GM21737 (cell line): ENCODE data around the gene MARS1.

ENCODE experiments used
- ATAC-seq: cut with Tn5 transposase; IDR thresholded peaks from one replicate; pipeline ENCODE4 v1.9.1; 2021; ENCODE audit warnings: mild to moderate bottlenecking, moderate library complexity; ENCODE audit not compliant: unreplicated experiment

Gene MARS1

DNA sequence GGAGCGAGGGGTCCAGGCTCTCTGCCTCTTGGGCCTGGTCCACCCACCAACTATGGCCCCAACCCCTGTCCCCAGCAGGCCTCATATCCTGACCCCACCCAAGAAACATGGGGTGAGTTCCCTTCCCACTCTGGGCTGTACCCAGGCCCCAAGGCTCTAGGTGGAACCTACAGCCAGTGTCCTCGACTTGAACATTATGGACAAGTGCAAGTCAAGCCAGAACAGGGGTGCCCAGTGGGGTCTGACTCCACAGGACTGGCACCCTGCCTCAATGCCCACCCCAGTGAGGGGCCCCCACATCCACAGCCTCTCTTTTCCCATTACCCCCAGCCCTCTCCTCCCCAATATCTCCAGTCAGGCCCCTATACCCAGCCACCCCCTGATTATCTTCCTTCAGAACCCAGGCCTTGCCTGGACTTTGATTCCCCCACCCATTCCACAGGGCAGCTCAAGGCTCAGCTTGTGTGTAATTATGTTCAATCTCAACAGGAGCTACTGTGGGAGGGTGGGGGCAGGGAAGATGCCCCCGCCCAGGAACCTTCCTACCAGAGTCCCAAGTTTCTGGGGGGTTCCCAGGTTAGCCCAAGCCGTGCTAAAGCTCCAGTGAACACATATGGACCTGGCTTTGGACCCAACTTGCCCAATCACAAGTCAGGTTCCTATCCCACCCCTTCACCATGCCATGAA lies 16.8 kb upstream of the MARS1 start:
- ATAC-seq, result no peak

DNA sequence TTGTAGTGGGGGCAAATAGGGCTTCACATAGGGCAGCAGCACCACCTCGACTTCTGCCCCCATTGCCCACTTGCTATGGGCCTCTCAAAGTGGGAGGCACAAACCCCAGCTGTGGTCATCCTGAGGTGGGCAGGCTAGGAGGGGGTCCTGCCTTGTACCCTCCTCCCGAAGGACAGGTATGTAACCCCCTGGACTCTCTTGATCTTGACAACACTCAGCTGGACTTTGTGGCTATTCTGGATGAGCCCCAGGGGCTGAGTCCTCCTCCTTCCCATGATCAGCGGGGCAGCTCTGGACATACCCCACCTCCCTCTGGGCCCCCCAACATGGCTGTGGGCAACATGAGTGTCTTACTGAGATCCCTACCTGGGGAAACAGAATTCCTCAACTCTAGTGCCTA lies 16.2 kb upstream of the MARS1 start:
- ATAC-seq, result no peak

DNA sequence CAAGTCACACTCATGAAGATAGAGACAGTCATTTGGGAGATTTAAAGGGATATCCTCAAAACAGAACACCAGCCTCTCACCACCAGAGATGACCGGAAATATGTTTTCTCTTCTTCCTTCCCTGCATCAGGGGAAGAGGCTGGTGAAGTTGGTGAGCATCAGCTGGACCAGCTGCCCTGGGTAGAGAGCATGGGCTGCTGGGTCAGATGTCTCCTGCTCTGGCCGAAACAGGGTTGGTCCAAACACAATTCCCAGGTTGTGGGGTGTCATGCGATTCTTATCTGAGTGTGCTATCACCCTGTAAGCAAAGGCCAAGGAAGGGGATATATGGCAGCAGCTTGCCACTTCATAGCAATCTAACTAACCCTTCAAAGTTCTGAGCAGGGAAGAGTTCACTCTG lies 15.5 kb upstream of the MARS1 start:
- ATAC-seq, result no peak

DNA sequence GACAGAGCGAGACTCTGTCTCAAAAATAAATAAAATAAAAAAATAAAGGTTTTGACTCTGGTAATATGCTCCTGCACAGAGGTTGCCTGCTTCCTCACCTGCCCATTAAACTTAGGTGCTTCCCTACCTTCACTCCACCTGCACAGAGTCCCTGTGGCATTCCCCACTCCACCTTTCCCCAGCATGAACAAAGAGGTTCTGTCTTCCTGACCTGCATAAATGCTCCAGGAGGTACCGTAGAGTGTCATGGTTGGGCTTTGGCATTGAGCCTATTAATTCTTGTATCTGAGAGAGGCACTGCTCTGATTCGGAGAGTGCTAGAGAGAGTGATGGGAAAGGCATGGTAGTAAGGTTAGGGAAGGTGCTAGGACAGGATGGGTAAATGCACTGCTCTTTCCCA lies 14.5 kb upstream of the MARS1 start:
- ATAC-seq, result no peak

DNA sequence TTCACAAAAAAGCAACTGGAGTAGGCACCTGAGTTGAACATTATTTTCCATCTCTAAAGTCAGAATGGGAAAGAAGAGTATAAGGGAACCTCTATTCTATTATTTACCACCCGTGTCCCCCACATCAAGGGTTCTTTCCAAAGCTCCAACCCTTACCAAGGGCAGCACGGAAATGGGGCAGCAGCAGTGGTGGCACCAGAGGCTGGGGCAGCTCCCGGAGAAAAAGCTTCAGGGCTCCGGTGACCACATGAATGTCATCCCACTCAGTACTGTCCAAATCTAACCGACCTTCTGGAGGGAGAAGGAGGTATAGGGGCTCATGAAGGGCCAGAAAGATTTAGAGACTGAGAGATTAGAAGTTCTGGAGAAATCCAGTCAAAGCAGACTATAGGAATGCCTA lies 14.0 kb upstream of the MARS1 start:
- no peak for ATAC-seq

DNA sequence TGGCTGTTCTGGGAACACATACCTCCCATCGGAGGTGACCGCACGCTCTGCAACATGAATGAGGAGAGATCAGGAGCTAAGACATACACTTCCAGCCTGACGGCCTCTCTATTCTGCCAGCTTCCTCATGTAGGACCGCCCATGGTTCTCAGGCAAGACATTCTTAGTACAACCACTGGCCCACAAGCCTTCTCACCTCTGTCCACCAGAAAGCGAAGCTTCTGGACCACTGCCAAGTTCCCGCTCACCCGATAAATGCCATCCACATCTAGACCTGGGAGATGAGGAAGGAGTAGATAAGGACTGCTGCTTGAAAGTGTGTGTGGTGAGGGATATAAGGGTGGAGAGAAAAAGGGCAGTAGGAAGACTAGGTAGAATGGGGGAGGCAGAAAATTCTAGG lies 13.4 kb upstream of the MARS1 start:
- ATAC-seq, result no peak

DNA sequence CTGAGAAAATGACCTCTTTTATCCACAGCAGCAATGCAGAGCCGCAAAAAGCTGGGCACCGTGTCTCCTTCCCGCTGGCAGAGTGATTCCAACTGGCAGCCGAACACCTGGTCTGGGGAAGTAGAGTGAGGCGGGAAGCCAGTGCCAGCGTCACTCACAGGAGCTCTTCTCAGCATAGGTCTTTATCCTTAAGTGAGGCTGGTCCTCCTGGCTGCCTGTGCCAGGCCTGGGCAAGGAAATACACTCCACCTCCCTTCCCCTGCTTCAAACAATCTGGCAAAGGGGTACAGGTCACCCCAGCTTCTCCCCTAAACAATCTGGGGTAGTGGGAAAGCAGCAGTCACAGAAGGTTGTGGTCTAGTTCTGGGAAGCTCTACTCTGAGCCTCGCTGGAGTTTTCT lies 13.0 kb upstream of the MARS1 start:
- no peak for ATAC-seq

DNA sequence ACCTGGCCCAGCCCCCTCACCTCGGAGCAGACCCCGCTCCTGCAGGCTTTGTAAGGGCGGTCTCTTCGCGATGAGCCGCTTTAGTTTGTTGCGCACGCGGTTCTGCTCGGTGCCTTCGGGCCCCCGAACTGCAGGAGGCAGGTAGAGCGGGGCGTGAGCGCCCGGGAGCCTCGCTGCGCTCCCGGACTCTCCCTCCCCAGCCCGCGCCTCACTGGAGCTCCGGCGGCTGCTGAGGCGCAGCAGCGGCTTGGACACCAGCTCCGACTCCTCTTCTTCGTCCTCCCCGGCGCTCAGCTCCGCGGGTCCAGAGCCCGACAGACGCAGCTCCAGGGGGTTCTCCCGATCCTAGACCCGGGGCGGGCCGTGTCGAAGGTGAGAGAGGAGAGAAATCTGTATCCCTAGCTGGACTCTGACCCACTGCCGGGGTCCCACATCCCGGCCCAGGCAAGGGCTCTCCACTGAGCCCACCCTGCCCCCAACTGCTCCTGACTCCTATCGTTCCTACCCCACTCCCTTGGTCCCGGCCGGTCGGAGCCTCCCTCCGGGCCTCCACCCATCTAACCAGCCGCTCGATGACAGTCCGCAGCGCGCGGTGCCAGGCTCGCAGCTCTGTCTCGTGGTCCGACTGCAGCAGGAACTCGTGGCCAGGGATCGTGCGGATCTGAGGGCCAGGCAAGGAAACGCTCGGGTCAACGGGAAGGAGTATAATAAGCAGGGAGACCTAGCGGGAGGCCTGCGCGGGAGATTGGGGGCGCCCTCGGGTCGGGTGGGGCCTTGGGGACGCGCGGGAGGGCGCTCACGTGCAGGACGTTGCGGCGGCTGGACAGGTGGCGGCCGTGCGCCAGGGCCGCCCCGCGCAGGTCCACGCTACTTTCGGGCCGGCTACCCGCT lies 12.4 kb upstream of the MARS1 start:
- no peak for ATAC-seq

DNA sequence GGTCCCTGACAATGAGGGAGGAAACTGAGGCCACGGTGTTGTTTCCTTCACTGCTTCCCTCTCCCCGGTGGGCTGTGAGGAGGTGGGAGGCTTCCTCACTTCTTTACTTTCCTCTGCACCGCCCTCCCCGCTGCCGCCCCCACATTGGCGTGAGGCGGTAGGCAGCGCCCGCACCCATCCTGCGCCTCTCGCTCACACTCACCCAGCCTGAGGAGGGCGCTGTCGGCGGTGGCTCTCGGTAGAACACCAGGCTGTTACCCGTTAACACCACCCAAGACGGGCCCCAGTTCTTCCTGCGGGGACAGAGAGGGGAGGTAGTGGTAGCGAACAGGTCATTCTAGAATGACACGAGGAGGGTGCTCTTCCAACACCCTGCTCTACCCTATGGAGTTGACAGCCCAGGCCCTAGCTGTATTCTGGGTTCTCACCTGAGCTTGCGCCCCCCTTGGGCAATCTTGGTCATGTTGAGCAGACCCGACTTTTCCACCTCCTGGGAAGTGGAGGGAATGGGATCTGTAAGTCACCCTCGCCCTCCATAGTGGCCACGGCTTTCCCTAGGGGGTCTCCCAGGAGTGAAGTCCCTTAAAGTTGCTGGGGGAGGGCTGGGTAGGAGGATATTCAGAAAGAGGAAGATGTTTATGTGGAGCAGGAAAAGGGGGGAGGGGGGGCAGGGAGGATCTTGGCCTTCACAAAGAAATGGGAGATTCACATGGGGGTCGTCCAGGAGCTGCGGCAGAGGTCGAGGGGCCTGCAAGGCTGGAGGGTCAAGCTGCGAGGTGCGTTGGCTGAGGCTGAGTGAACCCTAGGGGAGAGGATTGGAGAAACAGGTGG lies 11.5 kb upstream of the MARS1 start:
- no peak for ATAC-seq

DNA sequence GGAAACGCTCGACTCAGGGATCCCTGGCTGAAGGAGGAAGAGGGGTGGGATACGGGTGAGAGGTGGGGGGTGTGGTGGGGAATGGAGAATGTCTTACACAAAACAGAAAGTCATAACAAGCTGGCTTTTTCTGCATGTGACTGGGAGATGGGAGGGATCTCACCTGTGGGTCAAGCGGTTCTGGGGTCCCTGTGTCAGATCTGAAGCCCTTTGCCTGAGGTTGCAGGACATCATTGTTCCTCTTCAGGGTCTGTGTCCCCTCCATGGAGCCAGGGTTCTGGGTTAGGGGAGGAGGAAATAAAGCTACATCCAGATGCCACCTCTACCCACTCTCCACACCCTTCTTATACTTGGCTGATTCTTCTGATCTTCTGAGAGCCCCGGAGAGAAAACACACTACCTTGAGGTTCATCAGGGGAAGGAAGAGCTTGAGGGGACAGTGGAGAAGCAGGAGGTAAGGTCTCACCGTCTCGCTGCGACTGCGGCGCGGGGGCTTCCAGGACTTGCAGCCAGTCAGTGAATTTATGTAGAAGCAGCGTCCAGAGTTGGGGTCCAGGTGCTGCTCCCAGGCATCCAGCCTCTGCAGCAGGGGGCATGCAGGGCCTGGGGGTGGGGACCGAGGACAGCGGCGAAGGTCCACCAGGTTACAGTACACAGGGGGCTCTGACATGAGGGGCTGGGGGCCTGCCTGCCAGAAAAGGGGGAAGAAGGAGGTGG lies 10.7 kb upstream of the MARS1 start:
- no peak for ATAC-seq

DNA sequence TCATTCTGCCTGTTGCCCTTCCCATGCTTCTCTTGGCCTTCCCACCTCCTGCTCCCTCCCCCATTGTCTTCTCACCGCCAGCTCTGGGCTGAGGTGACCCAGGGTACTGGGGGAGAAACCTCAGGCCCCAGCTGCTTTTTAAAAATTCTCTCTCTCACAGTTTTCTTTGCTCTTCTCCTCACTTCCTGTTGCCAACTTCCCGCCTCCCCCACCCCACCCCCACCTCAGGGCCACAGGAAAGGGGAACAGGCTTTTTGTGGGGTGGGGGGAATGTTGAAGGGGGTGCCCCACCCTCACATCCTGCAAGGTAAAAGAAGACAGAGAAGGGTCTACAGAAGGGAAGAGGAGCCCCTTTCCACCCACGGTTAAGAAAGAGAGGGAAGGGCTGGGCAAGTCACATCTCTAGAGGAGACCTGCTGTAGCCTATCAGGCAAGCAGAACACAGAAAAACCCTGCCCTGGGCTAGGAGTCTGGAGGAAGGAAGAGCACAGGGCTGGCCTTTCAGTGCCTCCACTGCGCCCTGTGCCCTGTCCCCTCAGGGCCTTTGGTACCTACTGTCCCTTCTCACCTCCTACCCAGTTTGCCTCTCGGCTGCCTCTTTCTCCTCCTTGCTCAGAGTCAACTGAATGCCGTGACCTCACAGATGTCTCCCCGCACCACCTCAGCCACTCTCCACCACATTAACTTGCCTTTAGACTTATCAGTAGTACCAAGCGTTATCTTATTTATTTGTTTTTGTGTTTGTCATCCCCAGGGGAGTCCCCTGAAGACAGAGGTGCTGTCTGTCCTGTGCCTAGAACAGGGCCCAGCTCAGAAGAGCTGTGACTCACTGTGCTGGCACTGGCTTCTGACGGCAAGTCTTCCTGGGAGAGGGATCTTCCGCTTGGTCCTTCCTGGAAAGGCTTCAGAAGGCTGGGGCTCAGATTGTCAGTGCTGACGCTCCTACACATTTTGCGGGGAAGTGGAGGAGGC lies 9.9 kb upstream of the MARS1 start:
- no peak for ATAC-seq

DNA sequence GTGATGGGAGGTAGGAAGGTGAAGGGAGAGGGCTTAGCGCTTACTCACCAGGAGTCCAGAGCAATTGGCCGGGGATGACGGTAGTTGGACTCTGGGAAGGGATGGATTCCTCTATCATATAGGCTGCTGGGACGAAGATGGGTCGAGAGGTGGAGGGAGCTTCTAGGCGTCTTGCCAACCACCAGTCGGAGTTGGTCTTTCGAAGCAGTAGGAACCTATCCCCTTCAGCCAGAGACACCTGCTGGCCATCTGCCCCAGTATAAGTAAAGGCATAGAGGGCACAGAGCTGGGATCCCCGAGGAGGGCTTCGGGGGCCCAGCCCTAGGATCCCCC lies 8.9 kb upstream of the MARS1 start:
- no peak for ATAC-seq

DNA sequence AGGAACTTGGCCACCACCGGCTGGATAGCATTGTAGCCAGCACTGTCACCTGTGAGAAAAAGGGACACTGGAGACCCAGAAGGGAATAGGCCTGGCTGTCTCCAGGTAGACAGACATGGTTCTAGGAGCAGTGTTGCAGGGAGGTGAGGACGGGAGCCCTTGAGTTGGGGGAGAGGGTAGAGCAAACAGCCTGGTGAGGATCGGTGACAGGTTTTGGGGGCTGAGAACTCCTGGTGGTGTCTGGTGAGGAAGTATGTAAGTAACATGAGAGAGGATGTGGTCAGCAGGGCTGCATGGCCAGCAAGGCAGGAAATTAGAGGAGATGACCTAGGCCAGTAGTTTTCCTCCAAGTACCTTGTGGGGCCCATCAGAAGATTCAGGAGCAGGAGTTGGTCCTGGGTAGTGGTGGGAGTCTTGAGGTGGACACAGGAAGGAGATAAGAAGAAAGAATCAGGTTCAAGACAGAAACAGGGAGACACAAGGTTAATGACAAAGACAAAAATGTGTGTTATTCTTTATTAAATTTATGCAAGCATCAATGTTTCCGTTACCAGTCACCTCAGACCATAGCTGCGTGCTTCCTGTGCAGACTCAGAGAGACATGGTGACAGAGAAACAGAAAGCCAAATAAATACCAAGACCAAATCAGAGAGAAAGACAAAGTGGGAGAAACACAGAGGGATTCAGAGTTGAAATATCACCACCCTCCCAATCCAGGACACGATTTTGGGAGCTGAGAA lies 8.3 kb upstream of the MARS1 start, which contains the start of gene ARHGAP9:
TSS of gene ARHGAP9 (minus strand) at position 491 of the 740 bp plus-strand sequence. CDS start at position 31, 460 bp downstream.
- ATAC-seq, result no peak

DNA sequence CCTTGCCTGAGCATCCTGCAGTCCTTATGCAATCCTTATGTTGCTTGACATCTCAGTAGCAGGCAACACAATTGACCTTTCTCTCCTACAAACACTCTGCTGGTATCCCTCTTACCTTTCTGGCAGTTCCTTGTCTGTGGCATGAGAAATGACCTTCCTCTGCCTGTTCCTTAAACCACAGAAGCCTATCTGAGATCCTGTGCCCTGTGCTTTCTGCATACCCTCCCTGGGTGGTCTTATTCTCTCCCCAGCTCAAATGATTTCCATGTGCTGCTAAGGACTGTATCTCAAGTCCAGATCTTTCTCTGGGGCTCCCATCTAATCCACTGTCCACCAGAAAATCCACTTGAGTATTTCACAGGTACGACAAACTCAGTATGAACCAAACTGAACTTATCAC lies 6.2 kb upstream of the MARS1 start:
- ATAC-seq, result no peak

DNA sequence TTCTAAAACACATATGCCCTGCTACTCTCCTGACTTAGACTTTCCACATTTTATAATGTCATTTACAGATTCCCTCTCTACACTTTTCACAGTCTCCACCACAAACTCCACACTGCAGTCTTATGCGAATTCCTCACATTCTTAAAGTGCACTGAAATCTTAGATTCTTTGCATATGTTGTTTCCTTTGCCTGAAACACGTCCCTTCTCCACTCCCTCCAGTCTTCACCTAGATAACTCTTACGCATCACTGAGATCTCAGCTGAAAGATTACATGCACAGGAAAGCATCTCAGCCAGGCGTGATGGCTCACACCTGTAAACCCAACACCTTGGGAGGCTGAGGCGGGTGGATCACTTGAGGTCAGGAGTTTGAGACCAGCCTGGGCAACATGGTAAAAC lies 4.4 kb upstream of the MARS1 start:
- no peak for ATAC-seq

DNA sequence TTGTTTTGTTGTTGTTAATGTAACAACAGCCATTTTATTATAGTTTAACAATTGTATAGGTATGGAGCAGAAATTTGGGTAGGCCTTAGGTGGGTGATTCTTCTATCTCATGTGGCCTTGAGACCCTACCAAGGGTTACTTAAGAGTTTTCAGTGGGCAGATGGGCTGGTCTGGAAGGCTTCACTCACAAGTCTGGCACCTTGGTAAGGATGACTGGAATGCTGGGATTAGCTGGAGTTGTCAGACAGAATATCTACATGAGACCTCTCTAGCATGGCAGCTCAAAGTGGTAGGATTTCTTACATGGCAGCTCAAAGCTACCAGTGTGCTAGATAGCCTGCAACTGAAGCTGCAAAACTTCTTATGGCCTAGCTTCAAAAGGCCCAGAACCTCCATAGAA lies 2.2 kb upstream of the MARS1 start:
- no peak for ATAC-seq

DNA sequence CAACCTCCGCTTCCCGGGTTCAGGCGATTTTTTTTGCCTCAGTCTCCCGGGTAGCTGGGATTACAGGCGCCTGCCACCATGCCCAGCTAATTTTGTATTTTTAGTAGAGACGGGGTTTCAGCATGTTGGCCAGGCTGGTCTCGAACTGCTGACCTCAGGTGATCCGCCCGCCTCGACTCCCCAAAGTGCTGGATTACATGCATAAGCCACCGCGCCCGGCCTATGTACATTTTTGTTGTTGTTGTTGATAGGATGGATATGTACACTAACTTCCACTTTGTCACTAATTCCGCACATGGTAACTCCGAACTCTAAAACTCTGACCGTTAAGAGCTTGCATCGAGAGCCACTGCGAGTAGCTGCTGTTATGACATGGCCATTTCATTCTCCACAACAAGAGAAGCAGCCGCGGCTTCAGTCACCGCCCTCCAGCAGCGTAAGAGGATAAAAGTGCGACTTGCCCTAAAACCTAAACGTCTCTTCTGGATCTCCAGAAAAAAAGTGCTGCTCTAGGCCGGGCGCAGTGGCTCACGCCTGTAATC lies 742 bp upstream of the MARS1 start:
- no peak for ATAC-seq

DNA sequence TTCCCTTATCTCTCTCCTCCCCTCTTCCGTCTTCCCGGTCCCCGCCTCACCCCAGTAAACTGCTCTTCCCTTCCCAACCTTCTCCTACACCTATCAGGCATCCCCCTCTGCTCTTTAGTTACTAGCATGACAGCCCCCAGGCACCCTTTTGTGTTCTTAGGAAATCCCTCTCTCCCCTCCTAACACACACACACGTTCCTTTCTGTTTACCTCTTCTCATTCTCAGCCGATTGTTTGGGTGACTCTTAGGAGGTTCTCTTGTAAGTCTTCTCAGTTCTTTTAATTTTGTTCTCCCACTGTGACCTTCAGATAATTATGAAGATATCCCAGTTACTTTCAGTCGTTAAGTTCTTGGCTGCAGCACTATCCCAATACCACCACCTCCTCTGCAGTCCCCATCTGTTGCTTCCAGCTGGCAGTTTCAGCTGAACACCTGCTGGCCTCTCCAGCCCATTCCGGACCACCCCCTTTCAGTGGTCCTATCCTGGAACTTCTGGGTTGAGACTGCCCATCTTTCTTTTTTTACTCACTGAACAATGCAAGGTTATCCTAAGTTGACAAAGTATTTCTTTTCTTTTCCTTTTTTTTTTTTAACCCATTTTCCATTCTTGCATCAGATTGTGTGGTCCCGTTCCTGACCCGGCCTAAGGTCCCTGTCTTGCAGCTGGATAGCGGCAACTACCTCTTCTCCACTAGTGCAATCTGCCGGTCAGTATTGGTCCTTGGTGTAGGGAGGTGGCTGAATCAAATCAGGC lies 711 bp downstream of the MARS1 start:
- no peak for ATAC-seq
